WTC11 (cell line): ENCODE data around the gene ZNF415. TPM values are rescaled to one million over a fixed set of nuclear protein-coding genes. Genes with fewer than 3 reads are reported as not detected.

ENCODE experiments used
- AFF4 ChIP-seq: sonication (generic); formaldehyde crosslinking; IDR thresholded peaks from 2 replicates; pipeline ENCODE4 v1.8.1; 2023; ENCODE audit warnings: mild to moderate bottlenecking, missing genetic modification reagents, borderline replicate concordance
- ATF1 ChIP-seq: sonication (generic); formaldehyde crosslinking; IDR thresholded peaks from 2 replicates; pipeline ENCODE4 v1.8.1; 2023; ENCODE audit warnings: mild to moderate bottlenecking, moderate library complexity, missing genetic modification reagents
- CDX4 ChIP-seq: fragments of 250-450 bp; sonication (Bioruptor Pico); IDR thresholded peaks from 2 replicates; pipeline ENCODE4 v1.9.0; 2021; ENCODE audit warnings: moderate library complexity, mild to moderate bottlenecking, inconsistent platforms, borderline replicate concordance
- FOXJ3 ChIP-seq: sonication (generic); formaldehyde crosslinking; IDR thresholded peaks from 2 replicates; pipeline ENCODE4 v1.9.0; 2021; ENCODE audit warnings: missing genetic modification reagents, mild to moderate bottlenecking, borderline replicate concordance
- GRHL2 ChIP-seq: fragments of 250-450 bp; sonication (Bioruptor Pico); IDR thresholded peaks from 2 replicates; pipeline ENCODE4 v1.8.0; 2022; ENCODE audit warnings: mild to moderate bottlenecking, moderate library complexity; ENCODE audit not compliant: insufficient replicate concordance, severe bottlenecking
- IRF2 ChIP-seq: sonication (generic); formaldehyde crosslinking; IDR thresholded peaks from 2 replicates; pipeline ENCODE4 v1.8.0; 2022; ENCODE audit warnings: low read depth, missing genetic modification reagents, borderline replicate concordance
- JUN ChIP-seq: sonication (generic); formaldehyde crosslinking; IDR thresholded peaks from 2 replicates; pipeline ENCODE4 v1.8.0; 2023; ENCODE audit warnings: mild to moderate bottlenecking, missing genetic modification reagents
- KAT7 ChIP-seq: sonication (generic); formaldehyde crosslinking; IDR thresholded peaks from 2 replicates; pipeline ENCODE4 v1.8.1; 2023; ENCODE audit warnings: missing genetic modification reagents, mild to moderate bottlenecking, borderline replicate concordance
- MAX ChIP-seq: sonication (generic); formaldehyde crosslinking; IDR thresholded peaks from 2 replicates; pipeline ENCODE4 v1.8.0; 2022; ENCODE audit warnings: mild to moderate bottlenecking, missing genetic modification reagents
- MYBL2 ChIP-seq: sonication (generic); formaldehyde crosslinking; IDR thresholded peaks from 2 replicates; pipeline ENCODE4 v1.8.1; 2023; ENCODE audit warnings: mild to moderate bottlenecking, moderate library complexity, missing genetic modification reagents
- OVOL2 ChIP-seq: fragments of 250-450 bp; sonication (Bioruptor Pico); IDR thresholded peaks from 2 replicates; pipeline ENCODE4 v1.9.0; 2021; ENCODE audit warnings: mild to moderate bottlenecking, borderline replicate concordance
- STAT6 ChIP-seq: sonication (generic); formaldehyde crosslinking; conservative IDR thresholded peaks from 2 replicates; pipeline ENCODE4 v1.8.1; 2023; ENCODE audit warnings: mild to moderate bottlenecking, low read depth, missing genetic modification reagents, moderate library complexity
- TP53 ChIP-seq: sonication (generic); formaldehyde crosslinking; IDR thresholded peaks from 2 replicates; pipeline ENCODE4 v1.8.1; 2023; ENCODE audit warnings: mild to moderate bottlenecking, missing genetic modification reagents
- USF2 ChIP-seq: sonication (generic); formaldehyde crosslinking; IDR thresholded peaks from 2 replicates; pipeline ENCODE4 v1.8.1; 2023; ENCODE audit warnings: mild to moderate bottlenecking, missing genetic modification reagents, moderate library complexity
- ZNF121 ChIP-seq: sonication (generic); formaldehyde crosslinking; IDR thresholded peaks from 2 replicates; pipeline ENCODE4 v1.8.0; 2023; ENCODE audit warnings: missing genetic modification reagents
- ZNF532 ChIP-seq: fragments of 250-450 bp; sonication (Bioruptor Pico); IDR thresholded peaks from 2 replicates; pipeline ENCODE4 v1.9.0; 2021; ENCODE audit warnings: mild to moderate bottlenecking, borderline replicate concordance
- ZNF671 ChIP-seq: fragments of 250-450 bp; sonication (Bioruptor Pico); IDR thresholded peaks from 2 replicates; pipeline ENCODE4 v1.8.0; 2021; ENCODE audit warnings: mild to moderate bottlenecking
- total RNA-seq: library from RNA; stranded (reverse); gene quantifications from 3 replicates; pipeline ENCODE4 v1.2.3, GENCODE V29; 2021
- TF ChIP-seq, protein P1 (sequence below): sonication (generic); formaldehyde crosslinking; IDR thresholded peaks from 2 replicates; pipeline ENCODE4 v1.8.0; 2022; ENCODE audit warnings: mild to moderate bottlenecking, missing genetic modification reagents
- TF ChIP-seq, protein P2 (sequence below): fragments of 250-450 bp; sonication (Bioruptor Pico); IDR thresholded peaks from 2 replicates; pipeline ENCODE4 v1.8.0; 2021; ENCODE audit warnings: mild to moderate bottlenecking
- TF ChIP-seq, protein P3 (sequence below): sonication (generic); formaldehyde crosslinking; IDR thresholded peaks from 2 replicates; pipeline ENCODE4 v1.8.1; 2023; ENCODE audit warnings: mild to moderate bottlenecking, missing genetic modification reagents, moderate library complexity
- TF ChIP-seq, protein P4 (sequence below): fragments of 250-450 bp; sonication (Bioruptor Pico); IDR thresholded peaks from 2 replicates; pipeline ENCODE4 v1.9.0; 2021; ENCODE audit warnings: mild to moderate bottlenecking

ZNF415 gene
- total RNA-seq, 1 experiment from 2014 or later: 11.2 TPM

DNA sequence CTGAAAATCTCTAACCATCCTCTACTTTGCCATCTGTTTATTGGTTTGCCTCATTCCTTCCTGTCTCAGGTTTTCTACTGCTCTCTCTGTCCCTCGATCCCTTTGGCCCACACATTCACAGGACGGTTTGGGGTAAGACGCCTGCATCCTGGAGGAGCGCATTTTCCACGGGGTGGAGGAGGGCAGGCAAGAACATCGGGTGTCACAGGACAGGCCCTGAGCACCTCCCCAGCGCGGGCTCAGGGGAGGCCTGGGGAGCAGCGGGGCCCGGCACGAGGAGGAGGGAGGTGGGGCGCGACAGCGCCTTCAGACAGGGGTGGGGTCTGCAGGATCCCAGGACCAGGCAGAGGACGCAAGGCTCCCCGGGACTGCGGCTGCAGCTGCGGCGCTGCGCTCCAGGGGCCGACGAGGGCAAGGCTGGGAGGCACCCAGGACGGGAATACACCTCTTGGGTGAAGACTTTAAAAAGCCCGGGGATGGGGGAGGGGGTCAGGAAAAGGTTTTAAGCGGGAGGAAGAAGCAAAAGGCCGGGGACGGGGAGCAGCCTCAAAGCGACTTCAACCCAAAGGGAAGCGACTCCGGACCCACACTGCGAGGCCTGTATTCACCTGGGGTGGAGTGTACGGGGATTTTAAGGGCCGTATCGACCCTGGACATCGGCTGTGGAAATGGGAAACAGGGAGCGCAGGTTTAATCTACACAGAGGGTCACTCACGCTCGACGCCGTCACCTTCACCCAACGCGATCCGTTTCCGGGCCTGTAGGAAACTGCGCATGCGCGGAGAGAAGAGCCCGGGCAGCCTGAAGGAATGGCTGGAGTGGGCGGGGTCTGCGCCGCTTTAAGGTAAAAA, at the start of gene ZNF415 (continued):
- TF ChIP-seq GRHL2 (CRISPR knock-in tag) (no peak), ATF1 (CRISPR knock-in tag) (no peak), STAT6 (CRISPR knock-in tag) (no peak), KAT7 (CRISPR knock-in tag) (no peak), JUN (CRISPR knock-in tag) (no peak), FOXJ3 (CRISPR knock-in tag) (no peak), MYBL2 (CRISPR knock-in tag) (no peak), CDX4 (CRISPR knock-in tag) (no peak), MAX (CRISPR knock-in tag) (peak; percentile 78), USF2 (CRISPR knock-in tag) (no peak), AFF4 (CRISPR knock-in tag) (no peak), OVOL2 (CRISPR knock-in tag) (no peak), ZNF532 (CRISPR knock-in tag) (no peak), IRF2 (CRISPR knock-in tag) (no peak), ZNF121 (CRISPR knock-in tag) (no peak), TP53 (CRISPR knock-in tag) (no peak), ZNF671 (CRISPR knock-in tag) (no peak)
- TF ChIP-seq, protein P1, sequence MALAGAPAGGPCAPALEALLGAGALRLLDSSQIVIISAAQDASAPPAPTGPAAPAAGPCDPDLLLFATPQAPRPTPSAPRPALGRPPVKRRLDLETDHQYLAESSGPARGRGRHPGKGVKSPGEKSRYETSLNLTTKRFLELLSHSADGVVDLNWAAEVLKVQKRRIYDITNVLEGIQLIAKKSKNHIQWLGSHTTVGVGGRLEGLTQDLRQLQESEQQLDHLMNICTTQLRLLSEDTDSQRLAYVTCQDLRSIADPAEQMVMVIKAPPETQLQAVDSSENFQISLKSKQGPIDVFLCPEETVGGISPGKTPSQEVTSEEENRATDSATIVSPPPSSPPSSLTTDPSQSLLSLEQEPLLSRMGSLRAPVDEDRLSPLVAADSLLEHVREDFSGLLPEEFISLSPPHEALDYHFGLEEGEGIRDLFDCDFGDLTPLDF: 0 out of 2 replicates have a peak, but pooled peaks have one; percentile 32
- TF ChIP-seq, protein P2, sequence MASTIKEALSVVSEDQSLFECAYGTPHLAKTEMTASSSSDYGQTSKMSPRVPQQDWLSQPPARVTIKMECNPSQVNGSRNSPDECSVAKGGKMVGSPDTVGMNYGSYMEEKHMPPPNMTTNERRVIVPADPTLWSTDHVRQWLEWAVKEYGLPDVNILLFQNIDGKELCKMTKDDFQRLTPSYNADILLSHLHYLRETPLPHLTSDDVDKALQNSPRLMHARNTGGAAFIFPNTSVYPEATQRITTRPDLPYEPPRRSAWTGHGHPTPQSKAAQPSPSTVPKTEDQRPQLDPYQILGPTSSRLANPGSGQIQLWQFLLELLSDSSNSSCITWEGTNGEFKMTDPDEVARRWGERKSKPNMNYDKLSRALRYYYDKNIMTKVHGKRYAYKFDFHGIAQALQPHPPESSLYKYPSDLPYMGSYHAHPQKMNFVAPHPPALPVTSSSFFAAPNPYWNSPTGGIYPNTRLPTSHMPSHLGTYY (CRISPR knock-in tag): no peak
- TF ChIP-seq, protein P3, sequence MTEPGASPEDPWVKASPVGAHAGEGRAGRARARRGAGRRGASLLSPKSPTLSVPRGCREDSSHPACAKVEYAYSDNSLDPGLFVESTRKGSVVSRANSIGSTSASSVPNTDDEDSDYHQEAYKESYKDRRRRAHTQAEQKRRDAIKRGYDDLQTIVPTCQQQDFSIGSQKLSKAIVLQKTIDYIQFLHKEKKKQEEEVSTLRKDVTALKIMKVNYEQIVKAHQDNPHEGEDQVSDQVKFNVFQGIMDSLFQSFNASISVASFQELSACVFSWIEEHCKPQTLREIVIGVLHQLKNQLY (CRISPR knock-in tag): no peak
- TF ChIP-seq, protein P4, sequence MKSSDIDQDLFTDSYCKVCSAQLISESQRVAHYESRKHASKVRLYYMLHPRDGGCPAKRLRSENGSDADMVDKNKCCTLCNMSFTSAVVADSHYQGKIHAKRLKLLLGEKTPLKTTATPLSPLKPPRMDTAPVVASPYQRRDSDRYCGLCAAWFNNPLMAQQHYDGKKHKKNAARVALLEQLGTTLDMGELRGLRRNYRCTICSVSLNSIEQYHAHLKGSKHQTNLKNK (CRISPR knock-in tag): no peak
